NCI-H2107 treated with DMSO at 0.1 percent for 48 hours (cell line): ENCODE data around the gene AGMAT.
A peak's percentile ranks its signal among the peaks of the same experiment; 100 is the strongest.

Experiments
- DNase-seq: peaks from one replicate; lab custom pipeline; 2025; ENCODE audit not compliant: unreplicated experiment; lab: John Stamatoyannopoulos, UW

Gene AGMAT

GRCh38 chr1:15568387-15569073, 16.3 kb downstream of the AGMAT start:
- no peak for DNase-seq

- no peak for DNase-seq
Measured at GRCh38 chr1:15559189-15559810, 25.6 kb downstream of the AGMAT start.

- DNase-seq, result no peak
Measured at GRCh38 chr1:15558516-15558915, 26.3 kb downstream of the AGMAT start.

- no peak for DNase-seq
Measured at GRCh38 chr1:15557594-15557993, 27.3 kb downstream of the AGMAT start.

- DNase-seq, result no peak
Measured at GRCh38 chr1:15557008-15557407, 27.8 kb downstream of the AGMAT start.

GRCh38 chr1:15550573-15550972, 34.3 kb downstream of the AGMAT start:
- no peak for DNase-seq

GRCh38 chr1:15546641-15547040, 38.2 kb downstream of the AGMAT start:
- DNase-seq, result no peak

GRCh38 chr1:15543589-15544568, 41.0 kb downstream of the AGMAT start:
- no peak for DNase-seq

GRCh38 chr1:15543251-15543588, 41.6 kb downstream of the AGMAT start:
- DNase-seq, result no peak

GRCh38 chr1:15542388-15543250, 42.2 kb downstream of the AGMAT start:
- DNase-seq, result no peak

GRCh38 chr1:15541231-15541792, 43.5 kb downstream of the AGMAT start:
- no peak for DNase-seq

- no peak for DNase-seq
Measured at GRCh38 chr1:15540186-15540585, 44.7 kb downstream of the AGMAT start.

GRCh38 chr1:15538771-15539170, 46.1 kb downstream of the AGMAT start:
- peak; percentile 2 for DNase-seq

GRCh38 chr1:15531682-15532081, 53.2 kb downstream of the AGMAT start:
- DNase-seq, result no peak

GRCh38 chr1:15531003-15531402, 53.8 kb downstream of the AGMAT start:
- DNase-seq, result no peak

- DNase-seq, result peak; percentile 98
Measured at GRCh38 chr1:15526490-15527339, 58.1 kb downstream of the AGMAT start, which contains the start of gene DNAJC16. Gene DNAJC16, plus strand, starts transcription at chr1:15526848. Its CDS starts 2,258 bp downstream, at chr1:15529106.

GRCh38 chr1:15526021-15526489, 58.8 kb downstream of the AGMAT start:
- no peak for DNase-seq

GRCh38 chr1:15525050-15526020, 59.5 kb downstream of the AGMAT start:
- DNase-seq, result peak; percentile 94
